Loucy (cell line): ENCODE results near the gene LPP.

ENCODE experiments used
- H2AFZ ChIP-seq: fragments of 200-600 bp; sonication (generic); 2 replicates; pipeline ENCODE4 v1.6.0; 2016; ENCODE audit warnings: antibody characterized with exemption, mild to moderate bottlenecking, low read length, moderate library complexity
- H3F3A ChIP-seq: fragments of 200-600 bp; 2 replicates; pipeline ENCODE4 v1.6.0; 2016; ENCODE audit warnings: antibody characterized with exemption, low read depth, mild to moderate bottlenecking
- H3K27me3 ChIP-seq: fragments of 200-600 bp; sonication (generic); 2 replicates; pipeline ENCODE4 v1.6.1; 2014; ENCODE audit warnings: low read length, mild to moderate bottlenecking; ENCODE audit not compliant: insufficient read depth, poor library complexity, severe bottlenecking
- H3K36me3 ChIP-seq: fragments of 200-600 bp; sonication (generic); 2 replicates; pipeline ENCODE4 v1.6.1; 2016; ENCODE audit warnings: low read length; ENCODE audit not compliant: insufficient read depth
- H3K4me1 ChIP-seq: fragments of 200-600 bp; sonication (generic); 2 replicates; pipeline ENCODE4 v1.5.1; 2014; ENCODE audit warnings: low read length, mild to moderate bottlenecking; ENCODE audit not compliant: insufficient read depth, poor library complexity, severe bottlenecking
- H3K4me2 ChIP-seq: fragments of 200-600 bp; sonication (generic); 2 replicates; pipeline ENCODE4 v1.6.0; 2014; ENCODE audit warnings: antibody characterized with exemption, low read length, low read depth, mild to moderate bottlenecking; ENCODE audit not compliant: poor library complexity, severe bottlenecking
- H3K4me3 ChIP-seq: fragments of 200-600 bp; sonication (generic); 2 replicates; pipeline ENCODE4 v1.5.1; 2014; ENCODE audit warnings: low read length, mild to moderate bottlenecking, mixed read lengths; ENCODE audit not compliant: poor library complexity, severe bottlenecking
- H3K79me2 ChIP-seq: fragments of 200-600 bp; sonication (generic); 2 replicates; pipeline ENCODE4 v1.6.1; 2014; ENCODE audit warnings: low read length; ENCODE audit not compliant: insufficient read depth
- H3K9ac ChIP-seq: fragments of 200-600 bp; sonication (generic); 2 replicates; pipeline ENCODE4 v1.6.0; 2014; ENCODE audit warnings: mild to moderate bottlenecking, low read depth, low read length, moderate library complexity; ENCODE audit not compliant: poor library complexity, severe bottlenecking
- H3K9me2 ChIP-seq: fragments of 200-600 bp; sonication (generic); replicated peaks from 2 replicates; pipeline ENCODE4 v1.6.1; 2016; ENCODE audit warnings: low read depth, low read length, mixed read lengths
- H3K9me3 ChIP-seq: fragments of 200-600 bp; sonication (generic); 2 replicates; pipeline ENCODE4 v1.6.1; 2014; ENCODE audit warnings: mild to moderate bottlenecking, antibody characterized with exemption, low read length, low read depth; ENCODE audit not compliant: insufficient read depth
- H4K20me1 ChIP-seq: fragments of 200-600 bp; sonication (generic); 2 replicates; pipeline ENCODE4 v1.6.0; 2014; ENCODE audit warnings: antibody characterized with exemption, low read length, mild to moderate bottlenecking; ENCODE audit not compliant: insufficient read depth, poor library complexity, severe bottlenecking
- CTCF ChIP-seq: fragments of 200-600 bp; sonication (generic); conservative IDR thresholded peaks from 2 replicates; pipeline ENCODE4 v1.5.1; 2014; ENCODE audit warnings: mild to moderate bottlenecking, antibody characterized with exemption, low read length
- EZH2phosphoT487 ChIP-seq: fragments of 200-600 bp; IDR thresholded peaks from 2 replicates; pipeline ENCODE4 v1.6.1; 2018; ENCODE audit warnings: antibody characterized with exemption, mild to moderate bottlenecking, moderate library complexity, borderline replicate concordance

The LPP gene

GRCh38 chr3:188691665-188692064 lies 537.7 kb downstream of the LPP start:
- no peak for TF ChIP-seq EZH2phosphoT487
- TF ChIP-seq CTCF = no peak
- H2AFZ ChIP-seq = no peak overlapping the region
- no peaks in the 10 kb centered on the region for H3K9me3 ChIP-seq
- no peak overlapping the region for H3K9ac ChIP-seq
- no peaks in the 10 kb centered on the region for H3K9me2 ChIP-seq
- H3K4me2 ChIP-seq = no peak overlapping the region
- H3K27me3 ChIP-seq = no peaks in the 10 kb centered on the region
- H3F3A ChIP-seq = no peaks in the 10 kb centered on the region
- no peak overlapping the region for H3K4me3 ChIP-seq
- no peaks in the 10 kb centered on the region for H4K20me1 ChIP-seq
- no peaks in the 10 kb centered on the region for H3K36me3 ChIP-seq
- H3K4me1 ChIP-seq = peaks cover 5% of the 10 kb centered on the region
- H3K79me2 ChIP-seq = no peaks in the 10 kb centered on the region

GRCh38 chr3:188692700-188693099 lies 538.7 kb downstream of the LPP start:
- H3K4me3 ChIP-seq = no peak overlapping the region
- H3K9ac ChIP-seq = no peak overlapping the region
- H3K79me2 ChIP-seq = no peaks in the 10 kb centered on the region
- no peaks in the 10 kb centered on the region for H3K9me3 ChIP-seq
- no peak overlapping the region for H3K4me2 ChIP-seq
- no peaks in the 10 kb centered on the region for H3K4me1 ChIP-seq
- no peaks in the 10 kb centered on the region for H3K9me2 ChIP-seq
- no peaks in the 10 kb centered on the region for H4K20me1 ChIP-seq
- no peaks in the 10 kb centered on the region for H3K27me3 ChIP-seq
- TF ChIP-seq CTCF = no peak
- TF ChIP-seq EZH2phosphoT487 = no peak
- H3K36me3 ChIP-seq = no peaks in the 10 kb centered on the region
- no peaks in the 10 kb centered on the region for H3F3A ChIP-seq
- H2AFZ ChIP-seq = no peak overlapping the region

- H3K4me1 ChIP-seq = no peaks in the 10 kb centered on the region
These were observed 539.5 kb downstream of the LPP start for GRCh38 chr3:188693435-188693834.

More at GRCh38 chr3:188693435-188693834, 539.5 kb downstream of the LPP start:
- no peaks in the 10 kb centered on the region for H3F3A ChIP-seq
- H3K4me3 ChIP-seq = no peak overlapping the region
- H2AFZ ChIP-seq = no peak overlapping the region
- TF ChIP-seq EZH2phosphoT487 (no peak), CTCF (no peak)
- no peaks in the 10 kb centered on the region for H3K9me2 ChIP-seq
- H4K20me1 ChIP-seq = no peaks in the 10 kb centered on the region
- no peak overlapping the region for H3K4me2 ChIP-seq
- no peaks in the 10 kb centered on the region for H3K36me3 ChIP-seq
- H3K27me3 ChIP-seq = no peaks in the 10 kb centered on the region
- H3K79me2 ChIP-seq = no peaks in the 10 kb centered on the region
- no peaks in the 10 kb centered on the region for H3K9me3 ChIP-seq
- no peak overlapping the region for H3K9ac ChIP-seq
